Smooth muscle cell (in vitro differentiated cells): ENCODE results near the gene ESR1. TPM values are rescaled to one million over a fixed set of nuclear protein-coding genes. Genes with fewer than 3 reads are reported as not detected.

Experiments
- DNase-seq: peaks from one replicate; lab custom pipeline; 2025; ENCODE audit not compliant: unreplicated experiment; lab: John Stamatoyannopoulos, UW
- H2AFZ ChIP-seq: fragments of 200-600 bp; sonication (generic); 2 replicates; pipeline ENCODE4 v1.6.0; 2016; ENCODE audit warnings: antibody characterized with exemption, low read depth, mild to moderate bottlenecking
- H3F3A ChIP-seq: fragments of 200-600 bp; sonication (generic); 2 replicates; pipeline ENCODE4 v1.6.0; 2017; ENCODE audit warnings: antibody characterized with exemption, low read depth
- H3K27ac ChIP-seq: fragments of 200-600 bp; sonication (generic); 2 replicates; pipeline ENCODE4 v1.5.1; 2016; ENCODE audit warnings: low read depth, mild to moderate bottlenecking
- H3K27me3 ChIP-seq: fragments of 200-600 bp; sonication (generic); 2 replicates; pipeline ENCODE4 v1.6.1; 2016; ENCODE audit warnings: low read depth, mild to moderate bottlenecking
- H3K36me3 ChIP-seq: fragments of 200-600 bp; sonication (generic); 2 replicates; pipeline ENCODE4 v1.5.1; 2016; ENCODE audit warnings: low read depth
- H3K4me1 ChIP-seq: fragments of 200-600 bp; sonication (generic); 2 replicates; pipeline ENCODE4 v1.5.1; 2016; ENCODE audit warnings: low read depth
- H3K4me2 ChIP-seq: fragments of 200-600 bp; sonication (generic); 2 replicates; pipeline ENCODE4 v1.6.0; 2016; ENCODE audit warnings: mild to moderate bottlenecking
- H3K4me3 ChIP-seq: fragments of 200-600 bp; sonication (generic); 2 replicates; pipeline ENCODE4 v1.5.1; 2016; ENCODE audit warnings: mild to moderate bottlenecking
- H3K79me2 ChIP-seq: fragments of 200-600 bp; sonication (generic); 2 replicates; pipeline ENCODE4 v1.6.0; 2016; ENCODE audit warnings: low read depth, mild to moderate bottlenecking
- H3K9ac ChIP-seq: fragments of 200-600 bp; sonication (generic); 2 replicates; pipeline ENCODE4 v1.6.0; 2016; ENCODE audit warnings: low read depth
- H3K9me3 ChIP-seq: fragments of 200-600 bp; sonication (generic); replicated peaks from 2 replicates; pipeline ENCODE4 v1.5.1; 2016; ENCODE audit warnings: low read depth
- H4K20me1 ChIP-seq: fragments of 200-600 bp; sonication (generic); 2 replicates; pipeline ENCODE4 v1.6.0; 2016; ENCODE audit warnings: low read depth
- CTCF ChIP-seq: fragments of 200-600 bp; sonication (generic); IDR thresholded peaks from 2 replicates; pipeline ENCODE4 v1.5.1; 2017; ENCODE audit warnings: borderline replicate concordance, mild to moderate bottlenecking, antibody characterized with exemption; ENCODE audit not compliant: insufficient read depth, poor library complexity, severe bottlenecking
- WGBS: methylation state at CpG from one replicate; pipeline ENCODE4 v1.1.7; 2016; ENCODE audit warnings: low lambda C conversion rate; 5-methylcytosine and 5-hydroxymethylcytosine counted together
- polyA plus RNA-seq: library from polyadenylated mRNA; unstranded; fragments of >200 nt; fragmentation: Nextera tagmentation; extraction: Ambion mirVana; gene quantifications from 2 replicates; pipeline ENCODE4 v1.2.1, GENCODE V29; 2016
- total RNA-seq: library from RNA; depleted of rRNA; stranded (reverse); fragments of >200 nt; gene quantifications from 2 replicates; pipeline ENCODE4 v1.2.3, GENCODE V29; 2014

ESR1 gene
- total and polyA plus RNA-seq, 2 experiments from 2014 or later: 0.16 TPM; not detected in 1

- Histone ChIP-seq H3K4me3 (no peak overlapping the region), H3K36me3 (no peaks in the 10 kb centered on the region), H3K9me3 (no peaks in the 10 kb centered on the region), H3K27me3 (no peaks in the 10 kb centered on the region), H3F3A (no peaks in the 10 kb centered on the region), H3K4me2 (no peak overlapping the region), H3K4me1 (no peaks in the 10 kb centered on the region), H3K27ac (no peak overlapping the region), H3K9ac (no peak overlapping the region), H2AFZ (no peak overlapping the region), H4K20me1 (no peaks in the 10 kb centered on the region), H3K79me2 (no peaks in the 10 kb centered on the region)
- DNase-seq: no peak
- WGBS: 88% methylated on average over 6 of the region's 6 CpGs
- no peak for TF ChIP-seq CTCF
Observed at GRCh38 chr6:151876122-151876521, 68.6 kb downstream of the ESR1 start.

- 90% methylated on average over 3 of the region's 3 CpGs for WGBS
- no peak overlapping the region for H3K27ac ChIP-seq
- H4K20me1 ChIP-seq: no peaks in the 10 kb centered on the region
Observed at GRCh38 chr6:151877458-151877857, 70.0 kb downstream of the ESR1 start.

GRCh38 chr6:151881231-151881630 is 73.7 kb downstream of the ESR1 start:
- no peak overlapping the region for H3K4me2 ChIP-seq
- no peak for DNase-seq
- no peak overlapping the region for H2AFZ ChIP-seq
- 78% methylated on average over 1 of the region's 1 CpG for WGBS
- H3K27me3 ChIP-seq: no peaks in the 10 kb centered on the region
- H3K4me3 ChIP-seq: no peak overlapping the region
- no peaks in the 10 kb centered on the region for H4K20me1 ChIP-seq
- no peaks in the 10 kb centered on the region for H3K9me3 ChIP-seq
- H3K4me1 ChIP-seq: no peaks in the 10 kb centered on the region
- H3K27ac ChIP-seq: no peak overlapping the region
- no peaks in the 10 kb centered on the region for H3K36me3 ChIP-seq
- H3K9ac ChIP-seq: no peak overlapping the region
- TF ChIP-seq CTCF: no peak
- H3K79me2 ChIP-seq: no peaks in the 10 kb centered on the region
- no peaks in the 10 kb centered on the region for H3F3A ChIP-seq

More at GRCh38 chr6:151877458-151877857, 70.0 kb downstream of the ESR1 start:
- Histone ChIP-seq H3K79me2 (no peaks in the 10 kb centered on the region), H3F3A (no peaks in the 10 kb centered on the region), H3K9me3 (no peaks in the 10 kb centered on the region), H3K4me3 (no peak overlapping the region), H3K27me3 (no peaks in the 10 kb centered on the region), H3K4me2 (no peak overlapping the region), H2AFZ (no peak overlapping the region), H3K9ac (no peak overlapping the region), H3K36me3 (no peaks in the 10 kb centered on the region), H3K4me1 (no peaks in the 10 kb centered on the region)
- no peak for TF ChIP-seq CTCF
- DNase-seq: no peak

- no peaks in the 10 kb centered on the region for H3K9me3 ChIP-seq
- no peaks in the 10 kb centered on the region for H4K20me1 ChIP-seq
- H3K4me2 ChIP-seq: no peak overlapping the region
- WGBS: 91% methylated on average over 5 of the region's 5 CpGs
- H3K27ac ChIP-seq: no peak overlapping the region
- no peaks in the 10 kb centered on the region for H3K4me1 ChIP-seq
- no peak for DNase-seq
- no peak overlapping the region for H3K9ac ChIP-seq
- no peak for TF ChIP-seq CTCF
- no peak overlapping the region for H3K4me3 ChIP-seq
- no peaks in the 10 kb centered on the region for H3K27me3 ChIP-seq
- H3F3A ChIP-seq: no peaks in the 10 kb centered on the region
- H3K79me2 ChIP-seq: no peaks in the 10 kb centered on the region
- no peak overlapping the region for H2AFZ ChIP-seq
- no peaks in the 10 kb centered on the region for H3K36me3 ChIP-seq
Observed at GRCh38 chr6:151882206-151882605, 74.7 kb downstream of the ESR1 start.
